Smooth muscle cell (in vitro differentiated cells): ENCODE measurements around the gene TAMM41. TPM values are rescaled to one million over a fixed set of nuclear protein-coding genes. Genes with fewer than 3 reads are reported as not detected.
A peak's percentile ranks its signal among the peaks of the same experiment; 100 is the strongest.

Experiments used
- DNase-seq: peaks from one replicate; lab custom pipeline; 2025; ENCODE audit not compliant: unreplicated experiment; lab: John Stamatoyannopoulos, UW
- H2AFZ ChIP-seq: fragments of 200-600 bp; sonication (generic); 2 replicates; pipeline ENCODE4 v1.6.0; 2016; ENCODE audit warnings: antibody characterized with exemption, low read depth, mild to moderate bottlenecking
- H3F3A ChIP-seq: fragments of 200-600 bp; sonication (generic); 2 replicates; pipeline ENCODE4 v1.6.0; 2017; ENCODE audit warnings: antibody characterized with exemption, low read depth
- H3K27ac ChIP-seq: fragments of 200-600 bp; sonication (generic); 2 replicates; pipeline ENCODE4 v1.5.1; 2016; ENCODE audit warnings: low read depth, mild to moderate bottlenecking
- H3K27me3 ChIP-seq: fragments of 200-600 bp; sonication (generic); 2 replicates; pipeline ENCODE4 v1.6.1; 2016; ENCODE audit warnings: low read depth, mild to moderate bottlenecking
- H3K36me3 ChIP-seq: fragments of 200-600 bp; sonication (generic); 2 replicates; pipeline ENCODE4 v1.5.1; 2016; ENCODE audit warnings: low read depth
- H3K4me1 ChIP-seq: fragments of 200-600 bp; sonication (generic); 2 replicates; pipeline ENCODE4 v1.5.1; 2016; ENCODE audit warnings: low read depth
- H3K4me2 ChIP-seq: fragments of 200-600 bp; sonication (generic); 2 replicates; pipeline ENCODE4 v1.6.0; 2016; ENCODE audit warnings: mild to moderate bottlenecking
- H3K4me3 ChIP-seq: fragments of 200-600 bp; sonication (generic); 2 replicates; pipeline ENCODE4 v1.5.1; 2016; ENCODE audit warnings: mild to moderate bottlenecking
- H3K79me2 ChIP-seq: fragments of 200-600 bp; sonication (generic); 2 replicates; pipeline ENCODE4 v1.6.0; 2016; ENCODE audit warnings: low read depth, mild to moderate bottlenecking
- H3K9ac ChIP-seq: fragments of 200-600 bp; sonication (generic); 2 replicates; pipeline ENCODE4 v1.6.0; 2016; ENCODE audit warnings: low read depth
- H3K9me3 ChIP-seq: fragments of 200-600 bp; sonication (generic); replicated peaks from 2 replicates; pipeline ENCODE4 v1.5.1; 2016; ENCODE audit warnings: low read depth
- H4K20me1 ChIP-seq: fragments of 200-600 bp; sonication (generic); 2 replicates; pipeline ENCODE4 v1.6.0; 2016; ENCODE audit warnings: low read depth
- WGBS: methylation state at CpG from one replicate; pipeline ENCODE4 v1.1.7; 2016; ENCODE audit warnings: low lambda C conversion rate; 5-methylcytosine and 5-hydroxymethylcytosine counted together
- polyA plus RNA-seq: library from polyadenylated mRNA; unstranded; fragments of >200 nt; fragmentation: Nextera tagmentation; extraction: Ambion mirVana; gene quantifications from 2 replicates; pipeline ENCODE4 v1.2.1, GENCODE V29; 2016
- total RNA-seq: library from RNA; depleted of rRNA; stranded (reverse); fragments of >200 nt; gene quantifications from 2 replicates; pipeline ENCODE4 v1.2.3, GENCODE V29; 2014
- TF ChIP-seq, protein P1 (sequence below): fragments of 200-600 bp; sonication (generic); IDR thresholded peaks from 2 replicates; pipeline ENCODE4 v1.5.1; 2017; ENCODE audit warnings: borderline replicate concordance, mild to moderate bottlenecking, antibody characterized with exemption; ENCODE audit not compliant: insufficient read depth, poor library complexity, severe bottlenecking

TAMM41 gene
- total and polyA plus RNA-seq, 2 experiments from 2014 or later = 8.1 to 14.6 TPM

DNA sequence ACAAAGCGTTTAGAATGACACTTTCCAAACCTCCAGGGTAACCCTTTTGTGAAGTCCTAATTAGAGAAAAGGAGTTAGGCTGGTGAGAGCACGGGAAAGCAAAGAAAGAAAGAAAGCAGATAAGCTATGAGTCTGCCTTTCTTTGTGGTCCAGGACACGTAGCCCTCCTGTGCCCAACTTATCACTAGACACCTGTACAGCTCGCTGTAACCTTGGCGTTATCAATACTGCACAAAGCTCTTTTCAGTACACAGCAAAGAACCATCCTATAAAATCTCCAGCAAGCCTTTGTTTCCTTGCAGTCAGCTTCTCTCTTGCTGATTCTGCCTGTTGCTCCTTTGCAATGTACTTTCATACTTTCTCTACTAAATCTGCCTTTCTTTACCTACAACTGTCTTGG lies 6.8 kb upstream of the TAMM41 start:
- WGBS = 71% methylated on average over 5 of the region's 5 CpGs
- no peaks in the 10 kb centered on the region for H4K20me1 ChIP-seq
- TF ChIP-seq, protein P1, sequence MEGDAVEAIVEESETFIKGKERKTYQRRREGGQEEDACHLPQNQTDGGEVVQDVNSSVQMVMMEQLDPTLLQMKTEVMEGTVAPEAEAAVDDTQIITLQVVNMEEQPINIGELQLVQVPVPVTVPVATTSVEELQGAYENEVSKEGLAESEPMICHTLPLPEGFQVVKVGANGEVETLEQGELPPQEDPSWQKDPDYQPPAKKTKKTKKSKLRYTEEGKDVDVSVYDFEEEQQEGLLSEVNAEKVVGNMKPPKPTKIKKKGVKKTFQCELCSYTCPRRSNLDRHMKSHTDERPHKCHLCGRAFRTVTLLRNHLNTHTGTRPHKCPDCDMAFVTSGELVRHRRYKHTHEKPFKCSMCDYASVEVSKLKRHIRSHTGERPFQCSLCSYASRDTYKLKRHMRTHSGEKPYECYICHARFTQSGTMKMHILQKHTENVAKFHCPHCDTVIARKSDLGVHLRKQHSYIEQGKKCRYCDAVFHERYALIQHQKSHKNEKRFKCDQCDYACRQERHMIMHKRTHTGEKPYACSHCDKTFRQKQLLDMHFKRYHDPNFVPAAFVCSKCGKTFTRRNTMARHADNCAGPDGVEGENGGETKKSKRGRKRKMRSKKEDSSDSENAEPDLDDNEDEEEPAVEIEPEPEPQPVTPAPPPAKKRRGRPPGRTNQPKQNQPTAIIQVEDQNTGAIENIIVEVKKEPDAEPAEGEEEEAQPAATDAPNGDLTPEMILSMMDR = no peak
- H3K27ac ChIP-seq = no peak overlapping the region
- H3K4me1 ChIP-seq = no peaks in the 10 kb centered on the region
- no peak overlapping the region for H3K4me3 ChIP-seq
- no peaks in the 10 kb centered on the region for H3K79me2 ChIP-seq
- H3F3A ChIP-seq = no peaks in the 10 kb centered on the region
- H3K4me2 ChIP-seq = no peak overlapping the region
- no peaks in the 10 kb centered on the region for H3K9me3 ChIP-seq
- peaks cover 14% of the 10 kb centered on the region for H3K27me3 ChIP-seq
- no peak for DNase-seq
- no peak overlapping the region for H2AFZ ChIP-seq
- no peaks in the 10 kb centered on the region for H3K36me3 ChIP-seq
- no peak overlapping the region for H3K9ac ChIP-seq

DNA sequence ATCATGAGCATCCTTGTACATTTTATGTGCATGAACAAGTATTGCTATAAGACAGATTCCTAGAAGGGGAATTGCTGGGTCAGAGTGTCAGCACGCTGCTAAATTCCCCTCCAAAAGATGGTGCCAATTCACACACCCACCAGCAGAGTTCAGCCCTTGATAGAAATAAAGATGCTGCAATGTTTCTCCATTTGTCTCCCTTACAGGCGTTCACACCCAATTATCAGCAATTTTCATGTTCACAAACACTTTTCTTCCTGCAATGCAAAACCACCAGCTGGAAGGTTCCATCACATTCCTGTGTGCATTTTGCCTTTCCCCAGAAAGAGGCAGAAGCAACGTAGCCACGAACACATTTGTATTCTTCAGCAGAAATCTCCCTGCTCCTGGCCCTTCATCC lies 3.3 kb upstream of the TAMM41 start:
- Histone ChIP-seq H3K4me2 (no peak overlapping the region), H3K4me1 (peaks cover 10% of the 10 kb centered on the region), H2AFZ (no peak overlapping the region), H3K79me2 (peaks cover 18% of the 10 kb centered on the region), H3K27ac (no peak overlapping the region), H3K9ac (no peak overlapping the region), H3K4me3 (no peak overlapping the region), H3K9me3 (no peaks in the 10 kb centered on the region), H3K27me3 (peaks cover 14% of the 10 kb centered on the region), H3F3A (no peaks in the 10 kb centered on the region), H4K20me1 (no peaks in the 10 kb centered on the region), H3K36me3 (no peaks in the 10 kb centered on the region)
- DNase-seq = no peak
- 71% methylated on average over 4 of the region's 4 CpGs for WGBS
- TF ChIP-seq, protein P1 = no peak

DNA sequence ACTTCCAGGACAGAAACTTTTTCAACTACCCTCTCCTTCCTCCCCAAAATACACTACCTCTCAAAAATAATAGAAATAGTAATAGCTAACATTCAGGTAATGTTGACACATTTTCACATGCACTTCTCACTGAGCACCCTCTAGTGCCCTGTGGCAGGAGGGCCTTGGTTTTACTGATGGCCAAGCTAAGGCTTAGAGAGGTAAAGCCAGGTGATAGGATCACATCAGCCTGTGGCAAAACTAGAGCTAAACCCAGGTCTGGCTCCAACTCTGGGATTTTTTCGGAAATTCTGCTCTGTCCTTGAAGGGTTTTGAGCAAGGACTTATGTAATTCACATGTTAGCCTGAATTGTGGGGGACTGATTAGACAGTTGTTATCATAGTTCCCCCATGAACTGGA lies 922 bp upstream of the TAMM41 start:
- Histone ChIP-seq H3K27ac (no peak overlapping the region), H3K4me1 (peaks cover 10% of the 10 kb centered on the region), H3K36me3 (no peaks in the 10 kb centered on the region), H3K27me3 (peaks cover 5% of the 10 kb centered on the region), H2AFZ (peak overlapping the region; percentile 98), H4K20me1 (no peaks in the 10 kb centered on the region), H3F3A (no peaks in the 10 kb centered on the region), H3K9me3 (no peaks in the 10 kb centered on the region), H3K79me2 (peaks cover 26% of the 10 kb centered on the region), H3K9ac (no peak overlapping the region), H3K4me3 (no peak overlapping the region), H3K4me2 (no peak overlapping the region)
- no peak for DNase-seq
- TF ChIP-seq, protein P1 = no peak
- WGBS = 54% methylated on average over 1 of the region's 1 CpG

DNA sequence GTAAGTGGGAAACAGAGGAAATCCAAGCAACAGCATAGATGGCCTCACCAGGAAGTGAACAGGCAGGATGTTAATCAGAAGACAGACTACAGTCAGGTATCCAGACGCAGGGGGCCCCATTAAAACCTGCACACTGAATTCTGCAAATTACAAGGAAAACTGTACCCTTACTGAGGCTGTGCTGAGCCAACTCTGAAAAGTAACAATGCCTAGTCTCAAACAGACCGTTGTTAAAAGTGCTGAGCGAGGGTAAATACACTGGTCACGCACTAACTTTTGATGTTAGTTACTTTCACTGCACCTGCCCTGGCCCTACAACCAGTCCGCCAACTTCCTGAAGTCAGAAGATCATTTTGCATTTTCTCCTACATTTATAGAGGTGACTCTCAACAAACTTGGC lies 1.0 kb downstream of the TAMM41 start:
- Histone ChIP-seq H3K4me1 (peaks cover 10% of the 10 kb centered on the region), H3F3A (no peaks in the 10 kb centered on the region), H3K27ac (no peak overlapping the region), H2AFZ (peak overlapping the region; percentile 98), H3K4me3 (peak overlapping the region; percentile 75), H3K9me3 (no peaks in the 10 kb centered on the region), H4K20me1 (no peaks in the 10 kb centered on the region), H3K27me3 (no peaks in the 10 kb centered on the region), H3K9ac (peak overlapping the region; percentile 73), H3K79me2 (peaks cover 26% of the 10 kb centered on the region), H3K36me3 (no peaks in the 10 kb centered on the region), H3K4me2 (peak overlapping the region; percentile 92)
- no peak for DNase-seq
- WGBS = 42% methylated on average over 5 of the region's 5 CpGs
- TF ChIP-seq, protein P1 = no peak
